ENCODE results near the gene IPO4.

GRCh38 chr14:24185026-24185425 lies 3.6 kb downstream of the IPO4 start:
- no peak for TF ChIP-seq CTCF (IDR thresholded peaks at IDR 0.05; ENCODE audit: insufficient read depth, low read length)
- no peak for TF ChIP-seq POLR2AphosphoS5 (IDR thresholded peaks at IDR 0.05; ENCODE audit: low read depth)

Measured in HL-60 (cell line).